Fibroblast of skin of right quadriceps (primary cell): ENCODE results near the gene TMEM131L.

Experiments
- DNase-seq: peaks from one replicate; pipeline ENCODE4 v3.0.0-alpha.2; 2013

The TMEM131L gene

GRCh38 chr4:153522802-153523094 is 56.6 kb downstream of the TMEM131L start:
- DNase-seq: no peak

GRCh38 chr4:153523164-153523796 is 57.1 kb downstream of the TMEM131L start:
- DNase-seq: peak; percentile 25

GRCh38 chr4:153523941-153524386 is 57.8 kb downstream of the TMEM131L start:
- no peak for DNase-seq

GRCh38 chr4:153524682-153525081 is 58.5 kb downstream of the TMEM131L start:
- peak; percentile 23 for DNase-seq

GRCh38 chr4:153527690-153528089 is 61.5 kb downstream of the TMEM131L start:
- no peak for DNase-seq

- no peak for DNase-seq
Measured at GRCh38 chr4:153528705-153529485, 62.7 kb downstream of the TMEM131L start.

GRCh38 chr4:153529646-153530045 is 63.5 kb downstream of the TMEM131L start:
- DNase-seq: peak; percentile 45

- DNase-seq: no peak
Measured at GRCh38 chr4:153530284-153530999, 64.3 kb downstream of the TMEM131L start.

GRCh38 chr4:153531000-153531358 is 64.8 kb downstream of the TMEM131L start:
- DNase-seq: no peak

- no peak for DNase-seq
Measured at GRCh38 chr4:153531976-153532626, 65.9 kb downstream of the TMEM131L start.

- no peak for DNase-seq
Measured at GRCh38 chr4:153532636-153533035, 66.5 kb downstream of the TMEM131L start.

- no peak for DNase-seq
Measured at GRCh38 chr4:153533387-153533786, 67.2 kb downstream of the TMEM131L start.

- no peak for DNase-seq
Measured at GRCh38 chr4:153534792-153535629, 68.9 kb downstream of the TMEM131L start.

GRCh38 chr4:153535772-153536513 is 69.8 kb downstream of the TMEM131L start:
- DNase-seq: peak; percentile 8

- no peak for DNase-seq
Measured at GRCh38 chr4:153537493-153537960, 71.4 kb downstream of the TMEM131L start.

GRCh38 chr4:153538487-153539357 is 72.6 kb downstream of the TMEM131L start:
- DNase-seq: peak; percentile 42

- DNase-seq: no peak
Measured at GRCh38 chr4:153539422-153539821, 73.3 kb downstream of the TMEM131L start.

GRCh38 chr4:153541456-153542096 is 75.4 kb downstream of the TMEM131L start:
- peak; percentile 98 for DNase-seq

GRCh38 chr4:153542131-153542530 is 76.0 kb downstream of the TMEM131L start:
- no peak for DNase-seq

GRCh38 chr4:153542834-153543233 is 76.7 kb downstream of the TMEM131L start:
- no peak for DNase-seq
